ENCODE results near the gene SGCG. TPM values are rescaled to one million over a fixed set of nuclear protein-coding genes. Genes with fewer than 3 reads are reported as not detected.

SGCG gene
- polyA plus RNA-seq, 1 donor from 2014 or later = not detected

GRCh38 chr13:23344931-23345595 lies 164.3 kb downstream of the SGCG start:
- no peak overlapping the region for H3K4me2 ChIP-seq (ENCODE audit: low read length)
- H3K27ac ChIP-seq (ENCODE audit: low read length) = no peak overlapping the region

GRCh38 chr13:23347601-23348000 lies 166.8 kb downstream of the SGCG start:
- no peak for TF ChIP-seq RAD21 (conservative IDR thresholded peaks at IDR 0.05)
- TF ChIP-seq POLR2AphosphoS5 (IDR thresholded peaks at IDR 0.05) = no peak
- no peak for TF ChIP-seq EP300 (conservative IDR thresholded peaks at IDR 0.05; ENCODE audit: poor library complexity, severe bottlenecking)
- no peak for TF ChIP-seq MXI1 (conservative IDR thresholded peaks at IDR 0.05; ENCODE audit: poor library complexity, severe bottlenecking)
- TF ChIP-seq EZH2 (IDR thresholded peaks at IDR 0.05; ENCODE audit: borderline replicate concordance, insufficient read depth, low read length, poor library complexity, severe bottlenecking) = no peak
- TF ChIP-seq TAF1 (IDR thresholded peaks at IDR 0.05; ENCODE audit: low read depth) = no peak
- TF ChIP-seq SMC3 (conservative IDR thresholded peaks at IDR 0.05; ENCODE audit: poor library complexity) = no peak
- TF ChIP-seq CTCF (IDR thresholded peaks at IDR 0.05; ENCODE audit: poor library complexity, severe bottlenecking) = no peak
- no peak for TF ChIP-seq REST (IDR thresholded peaks at IDR 0.05; ENCODE audit: borderline replicate concordance)
- no peak overlapping the region for H3K4me2 ChIP-seq (ENCODE audit: low read length)
- H3K79me2 ChIP-seq (replicated peaks; ENCODE audit: insufficient read depth, low read length) = no peaks in the 10 kb centered on the region
- H4K20me1 ChIP-seq (ENCODE audit: insufficient read depth) = no peaks in the 10 kb centered on the region
- H3F3A ChIP-seq (ENCODE audit: insufficient read depth, low read length, poor library complexity, severe bottlenecking) = no peaks in the 10 kb centered on the region
- H3K27me3 ChIP-seq (ENCODE audit: insufficient read depth, low read depth, low read length) = no peaks in the 10 kb centered on the region
- H3K36me3 ChIP-seq (ENCODE audit: insufficient read depth, low read length) = peaks cover 5% of the 10 kb centered on the region
- no peak overlapping the region for H3K4me3 ChIP-seq (ENCODE audit: low read length)
- no peaks in the 10 kb centered on the region for H3K9me2 ChIP-seq (ENCODE audit: insufficient read depth, low read length)
- no peak overlapping the region for H3K27ac ChIP-seq (ENCODE audit: low read length)
- H2AFZ ChIP-seq (ENCODE audit: low read depth, low read length) = no peak overlapping the region
- H3K9ac ChIP-seq (ENCODE audit: low read length) = no peak overlapping the region
- H3K9me3 ChIP-seq (ENCODE audit: low read length) = no peaks in the 10 kb centered on the region

More at GRCh38 chr13:23344931-23345595, 164.3 kb downstream of the SGCG start:
- Histone ChIP-seq H2AFZ (ENCODE audit: low read depth, low read length) (no peak overlapping the region), H3K9ac (ENCODE audit: low read length) (no peak overlapping the region), H3K9me2 (ENCODE audit: insufficient read depth, low read length) (no peaks in the 10 kb centered on the region), H3K4me3 (ENCODE audit: low read length) (no peak overlapping the region), H3F3A (ENCODE audit: insufficient read depth, low read length, poor library complexity, severe bottlenecking) (no peaks in the 10 kb centered on the region), H4K20me1 (ENCODE audit: insufficient read depth) (no peaks in the 10 kb centered on the region), H3K27me3 (ENCODE audit: insufficient read depth, low read depth, low read length) (no peaks in the 10 kb centered on the region), H3K9me3 (ENCODE audit: low read length) (no peaks in the 10 kb centered on the region), H3K36me3 (ENCODE audit: insufficient read depth, low read length) (peaks cover 19% of the 10 kb centered on the region), H3K79me2 (replicated peaks; ENCODE audit: insufficient read depth, low read length) (no peaks in the 10 kb centered on the region)
- TF ChIP-seq TAF1 (IDR thresholded peaks at IDR 0.05; ENCODE audit: low read depth) (no peak), REST (IDR thresholded peaks at IDR 0.05; ENCODE audit: borderline replicate concordance) (no peak), EP300 (conservative IDR thresholded peaks at IDR 0.05; ENCODE audit: poor library complexity, severe bottlenecking) (no peak), SMC3 (conservative IDR thresholded peaks at IDR 0.05; ENCODE audit: poor library complexity) (no peak), EZH2 (IDR thresholded peaks at IDR 0.05; ENCODE audit: borderline replicate concordance, insufficient read depth, low read length, poor library complexity, severe bottlenecking) (no peak), MXI1 (conservative IDR thresholded peaks at IDR 0.05; ENCODE audit: poor library complexity, severe bottlenecking) (no peak)
